HG02884 (cell line): ENCODE data around the gene PDE8B.

Experiments
- ATAC-seq: cut with Tn5 transposase; IDR thresholded peaks from one replicate; pipeline ENCODE4 v1.9.1; 2021; ENCODE audit warnings: mild to moderate bottlenecking, moderate library complexity; ENCODE audit not compliant: unreplicated experiment

The PDE8B gene

GRCh38 chr5:77316871-77317661, 106.6 kb downstream of the PDE8B start:
- ATAC-seq, result no peak

DNA sequence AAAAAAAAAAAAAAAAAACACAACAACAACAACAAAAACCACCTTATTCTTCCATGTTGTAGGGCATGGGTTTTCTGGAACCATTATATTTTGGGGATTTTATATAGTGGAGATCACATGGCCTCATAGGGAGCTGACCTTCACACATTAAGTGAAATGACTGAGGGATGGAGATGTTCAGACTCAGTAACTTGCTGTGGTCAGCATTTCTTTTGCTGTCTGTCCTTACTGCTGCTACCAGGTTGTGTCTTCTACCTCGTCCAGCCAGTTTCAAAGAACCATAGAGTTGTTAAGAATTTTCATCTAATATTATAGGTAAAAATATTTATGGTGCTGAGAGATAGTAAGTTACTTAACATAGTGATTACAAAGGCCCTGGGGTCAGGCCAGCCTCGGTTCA, 107.6 kb downstream of the PDE8B start:
- no peak for ATAC-seq

GRCh38 chr5:77319117-77319804, 108.8 kb downstream of the PDE8B start:
- ATAC-seq, result no peak

GRCh38 chr5:77321793-77322394, 111.4 kb downstream of the PDE8B start:
- no peak for ATAC-seq

DNA sequence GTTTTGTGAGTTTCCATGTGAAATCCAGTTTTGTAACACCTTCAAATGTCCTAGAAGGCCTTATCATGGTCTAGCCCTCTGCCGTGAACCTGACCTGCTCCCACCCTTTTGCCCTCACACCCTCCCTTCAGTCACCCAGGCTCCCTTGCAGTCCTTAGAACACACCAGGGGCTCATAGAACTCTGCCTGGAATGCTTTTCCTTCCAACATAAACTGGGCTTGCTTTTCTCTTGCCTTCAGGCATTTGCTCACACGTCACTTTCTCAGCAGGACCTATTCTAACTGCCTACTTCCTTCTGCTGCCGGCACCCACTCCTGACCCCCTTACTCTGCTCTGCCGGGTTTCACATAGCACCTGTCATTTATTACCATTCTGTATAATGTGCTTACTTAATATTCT, 111.9 kb downstream of the PDE8B start:
- no peak for ATAC-seq

- no peak for ATAC-seq
Observed at GRCh38 chr5:77325921-77326541, 115.6 kb downstream of the PDE8B start.

- no peak for ATAC-seq
Observed at GRCh38 chr5:77326986-77327734, 116.7 kb downstream of the PDE8B start.

DNA sequence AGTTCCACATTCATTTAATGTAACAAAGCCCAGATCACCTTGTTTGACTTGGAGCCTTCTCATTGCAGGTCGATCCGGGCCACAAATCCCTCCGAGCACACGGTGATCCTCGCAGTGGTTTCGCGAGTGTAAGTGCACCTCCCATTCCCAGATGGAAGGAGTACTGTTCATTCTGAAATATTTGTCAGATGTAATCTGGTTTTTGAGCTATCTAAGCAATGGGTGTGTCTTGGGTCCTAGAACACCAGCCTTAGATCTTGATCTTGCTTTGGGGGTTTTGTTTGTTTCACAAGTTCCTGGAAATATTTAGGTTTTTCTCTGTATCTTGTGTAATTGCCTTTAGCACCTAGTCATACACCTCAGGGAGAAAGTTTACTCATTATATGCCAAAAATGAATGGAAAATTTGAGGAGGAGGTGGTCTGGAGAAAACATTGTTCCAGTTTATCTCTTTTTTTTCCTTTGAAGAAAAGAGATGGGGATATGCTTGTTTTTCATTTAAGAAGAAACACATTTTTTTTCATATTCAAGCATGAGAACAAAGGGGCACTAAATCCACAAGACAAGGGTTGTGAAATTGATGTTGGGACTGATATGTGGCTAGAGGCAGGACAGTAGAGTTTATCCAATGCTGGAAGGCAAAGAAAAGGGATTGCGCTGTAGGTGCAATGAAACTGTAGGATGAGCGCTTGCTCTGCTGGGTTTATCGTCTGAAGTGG, 118.6 kb downstream of the PDE8B start:
- no peak for ATAC-seq

DNA sequence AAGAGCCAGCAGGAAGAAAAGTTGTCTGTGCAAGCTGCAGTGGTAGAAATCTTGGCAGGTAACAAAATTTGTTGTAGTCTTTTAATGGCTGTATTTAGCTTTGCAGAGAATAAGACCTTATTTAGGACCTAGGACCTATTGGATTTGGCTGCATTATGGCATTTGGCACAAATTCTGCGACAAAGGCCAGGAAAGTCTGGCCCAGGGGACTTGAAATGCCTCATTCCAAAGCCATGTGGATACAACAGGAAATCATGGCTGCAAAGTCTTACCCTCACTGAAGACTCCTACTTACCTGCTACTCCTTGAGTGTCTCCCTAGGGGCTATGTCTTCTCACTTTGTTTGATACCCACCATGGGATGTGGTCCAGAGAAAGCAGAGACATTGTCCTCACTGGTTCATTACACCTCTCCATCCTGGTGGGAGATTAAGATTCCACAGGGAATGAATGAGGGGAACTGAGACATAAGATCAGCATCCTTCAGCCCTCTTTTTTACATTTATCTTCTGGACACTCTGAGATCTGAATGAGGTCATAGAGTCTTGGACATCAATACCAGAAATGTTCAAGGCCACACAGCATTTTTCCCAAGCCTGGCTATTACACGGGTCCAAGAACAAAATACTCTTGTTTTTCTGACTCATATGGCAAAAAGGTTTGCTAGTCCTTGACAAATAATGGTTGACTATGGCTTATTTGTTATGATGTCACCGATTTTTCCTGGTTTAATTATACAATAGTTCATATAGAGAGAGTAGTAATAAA, 119.4 kb downstream of the PDE8B start:
- no peak for ATAC-seq

GRCh38 chr5:77333036-77333435, 122.6 kb downstream of the PDE8B start:
- ATAC-seq, result no peak

GRCh38 chr5:77333451-77334123, 123.1 kb downstream of the PDE8B start:
- ATAC-seq, result no peak

DNA sequence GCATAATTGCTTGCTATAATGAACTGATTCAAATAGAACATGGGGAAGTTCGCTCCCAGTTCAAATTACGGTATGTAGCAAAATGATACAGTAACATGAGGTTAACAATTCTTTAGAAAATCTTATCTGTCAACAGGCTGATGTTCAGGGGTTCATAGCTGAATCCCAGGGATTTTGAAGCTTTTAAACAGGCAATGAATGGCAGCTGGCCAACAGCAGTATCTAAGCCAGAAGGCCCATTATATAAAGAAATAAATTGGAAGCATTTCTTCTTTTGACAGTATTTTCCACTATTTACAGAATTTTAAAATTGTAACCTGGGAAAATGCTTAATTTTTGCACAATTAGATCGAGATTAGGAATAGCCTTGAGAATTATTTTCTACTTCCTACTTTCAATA, 126.8 kb downstream of the PDE8B start:
- ATAC-seq, result no peak

- ATAC-seq, result no peak
Observed at GRCh38 chr5:77337686-77338085, 127.2 kb downstream of the PDE8B start.

GRCh38 chr5:77339337-77339890, 128.9 kb downstream of the PDE8B start:
- ATAC-seq, result no peak

- ATAC-seq, result no peak
Observed at GRCh38 chr5:77343165-77343564, 132.7 kb downstream of the PDE8B start.

DNA sequence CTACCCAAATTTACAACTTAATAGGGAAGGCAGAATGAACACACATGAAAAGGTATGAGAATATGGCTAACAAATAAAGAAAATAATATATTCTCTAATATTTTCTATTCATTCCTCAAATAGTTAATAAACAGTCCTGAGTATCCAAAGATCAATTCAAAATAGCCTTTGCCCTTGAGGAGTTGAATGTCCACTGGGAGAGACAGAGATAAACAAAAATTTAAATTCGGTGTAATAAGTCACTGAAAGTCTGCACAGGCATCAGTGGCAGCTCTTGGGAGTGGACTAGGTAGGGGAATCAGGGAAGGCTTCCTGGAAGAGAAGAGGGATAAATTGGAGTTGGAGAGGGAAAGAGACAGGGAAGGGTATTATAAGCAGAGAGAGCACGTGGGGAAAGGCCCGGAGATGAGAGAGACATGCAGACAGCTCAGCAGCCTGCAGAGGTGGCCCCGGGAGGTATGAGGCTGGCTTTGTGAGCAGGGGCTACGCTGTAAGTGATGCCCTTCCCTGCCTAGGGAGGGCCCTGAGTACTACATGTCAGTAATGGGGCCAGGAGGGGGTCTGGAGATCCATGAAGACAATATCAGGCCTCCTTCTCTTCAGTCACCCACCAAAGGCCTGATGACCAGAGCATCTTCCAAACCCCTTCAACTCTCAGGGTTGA, 137.1 kb downstream of the PDE8B start:
- ATAC-seq, result no peak

DNA sequence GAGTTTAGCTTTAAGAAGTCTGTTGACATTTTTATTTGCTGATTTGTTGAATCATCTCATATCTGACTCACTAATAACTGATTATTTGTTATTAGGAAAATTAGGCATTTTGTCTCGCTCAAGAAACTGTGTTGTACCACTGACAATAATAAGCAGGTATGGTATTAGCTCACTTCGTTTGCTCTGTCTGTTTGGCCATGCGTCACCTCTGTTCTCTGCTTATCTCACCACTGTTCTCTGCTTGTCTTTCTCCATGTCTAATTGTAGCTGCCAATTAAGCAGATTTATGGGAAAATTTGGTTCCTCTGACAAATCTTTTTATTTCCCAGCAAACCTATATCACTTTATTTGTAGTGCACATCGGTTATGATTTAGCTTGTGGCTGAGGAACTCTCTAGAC, 142.8 kb downstream of the PDE8B start:
- no peak for ATAC-seq

DNA sequence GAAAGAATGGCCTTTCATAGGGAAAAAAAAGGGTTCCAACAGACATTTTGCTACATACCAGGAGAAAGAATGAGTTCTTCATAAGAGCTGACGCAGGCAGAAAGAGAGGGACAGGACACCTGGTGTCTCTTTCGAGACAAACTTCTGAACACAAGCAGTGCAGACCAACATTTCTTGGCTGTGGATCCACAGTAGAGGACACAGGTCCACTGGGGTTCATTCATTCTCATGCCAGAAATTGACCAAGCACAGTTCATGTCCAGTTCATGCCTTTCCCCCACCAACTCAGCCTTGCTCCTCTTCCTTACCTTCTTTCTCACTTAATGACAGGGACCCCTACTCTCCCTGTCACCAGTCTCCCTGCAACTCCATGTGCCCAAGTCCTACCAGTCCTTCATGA, 144.0 kb downstream of the PDE8B start:
- no peak for ATAC-seq
